GM12872 (cell line): ENCODE results near the gene PPP6R1.

Experiments
- CTCF ChIP-seq: IDR thresholded peaks from 3 replicates; pipeline ENCODE4 v1.5.1; 2011; ENCODE audit warnings: low read depth, mild to moderate bottlenecking, low read length, moderate library complexity; ENCODE audit not compliant: insufficient read depth

PPP6R1 gene

DNA sequence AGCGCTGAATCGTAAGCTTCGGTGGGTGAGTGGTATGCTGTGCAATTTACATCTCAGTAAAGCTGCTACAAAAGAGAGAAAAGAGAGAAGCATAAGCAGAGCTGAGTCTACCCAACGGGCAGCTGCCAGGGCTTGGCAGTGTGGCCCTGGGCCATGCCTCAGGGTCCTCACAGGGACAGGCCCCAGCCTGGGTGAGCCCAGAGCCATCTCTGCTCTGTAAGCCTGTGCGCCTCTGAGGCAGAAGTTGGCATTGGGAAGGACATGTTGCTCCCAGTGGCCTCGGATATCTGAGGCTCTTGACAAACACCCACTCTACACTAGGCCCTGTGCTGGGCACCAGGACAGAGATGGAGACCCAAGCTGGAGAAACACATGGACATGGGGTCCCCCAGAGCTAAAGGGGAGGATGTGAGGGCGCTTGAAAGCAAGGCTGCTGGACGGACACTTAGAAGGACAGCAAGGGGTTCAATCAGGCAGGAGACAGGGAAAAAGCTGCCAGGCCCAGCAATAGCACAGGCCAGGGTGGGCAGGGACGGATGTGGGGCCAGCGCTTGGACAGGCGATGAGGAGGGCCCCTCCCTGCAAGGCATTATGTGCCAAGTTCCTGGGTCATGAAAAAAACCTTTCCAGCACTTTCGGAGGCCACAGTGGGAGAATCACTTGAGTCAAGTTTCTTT lies 14.7 kb downstream of the PPP6R1 start:
- no peak for TF ChIP-seq CTCF

- no peak for TF ChIP-seq CTCF
Measured at GRCh38 chr19:55242517-55242916, 16.3 kb downstream of the PPP6R1 start.

- no peak for TF ChIP-seq CTCF
Measured at GRCh38 chr19:55241935-55242464, 16.8 kb downstream of the PPP6R1 start.

DNA sequence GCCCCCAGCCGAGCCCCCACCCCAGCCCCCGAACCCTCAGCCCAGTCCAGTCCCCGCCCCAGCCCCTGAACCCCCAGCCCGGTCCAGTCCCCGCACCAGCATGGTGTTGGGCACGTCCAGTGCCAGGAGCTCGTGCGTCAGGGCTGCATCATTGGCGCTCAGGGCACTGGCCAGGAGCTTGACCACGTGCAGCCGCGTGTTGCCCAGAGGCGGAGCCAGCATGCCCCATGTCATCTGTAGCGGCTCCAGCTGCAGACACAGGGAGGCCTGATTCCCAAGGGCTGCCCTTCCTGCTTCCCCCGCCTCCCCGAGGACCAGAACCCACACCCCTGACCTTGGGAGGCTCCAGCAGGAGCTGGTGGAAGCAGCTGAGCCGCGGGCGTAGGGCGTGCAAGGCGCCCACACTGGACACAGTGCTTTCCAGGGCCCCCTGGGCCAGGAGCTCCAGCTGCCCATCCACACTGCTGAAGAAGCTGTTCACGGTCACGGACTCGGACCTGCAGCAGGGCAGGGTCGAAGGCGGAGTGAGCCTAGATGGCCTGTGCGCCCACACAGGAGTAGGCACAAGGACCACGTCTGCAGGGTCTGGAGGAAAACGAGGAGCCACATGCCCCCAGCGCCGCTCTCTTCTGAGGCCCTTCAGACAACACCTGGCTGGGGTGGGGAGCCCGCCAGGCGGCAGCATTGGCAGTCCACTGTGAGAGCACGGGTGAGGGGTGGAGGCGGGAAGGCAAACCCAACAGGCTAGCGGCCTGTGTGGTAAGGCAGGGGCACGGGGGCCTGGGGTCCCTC lies 17.5 kb downstream of the PPP6R1 start:
- no peak for TF ChIP-seq CTCF

DNA sequence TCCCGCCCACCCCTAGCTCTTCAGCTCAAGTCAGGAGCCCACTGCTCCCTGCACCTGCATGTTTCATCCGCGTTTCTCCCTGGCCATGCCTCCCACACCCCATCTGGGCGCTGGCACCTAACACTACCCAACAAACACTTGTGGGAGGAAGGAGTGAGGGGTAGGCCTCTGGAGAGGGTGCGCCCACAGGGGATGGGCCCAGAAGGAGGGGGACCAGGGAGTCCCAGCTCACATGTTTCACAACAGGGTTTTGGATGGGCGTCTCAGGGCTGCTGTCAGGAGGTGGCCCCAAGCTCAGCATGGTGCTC lies 18.1 kb downstream of the PPP6R1 start:
- TF ChIP-seq CTCF: no peak

DNA sequence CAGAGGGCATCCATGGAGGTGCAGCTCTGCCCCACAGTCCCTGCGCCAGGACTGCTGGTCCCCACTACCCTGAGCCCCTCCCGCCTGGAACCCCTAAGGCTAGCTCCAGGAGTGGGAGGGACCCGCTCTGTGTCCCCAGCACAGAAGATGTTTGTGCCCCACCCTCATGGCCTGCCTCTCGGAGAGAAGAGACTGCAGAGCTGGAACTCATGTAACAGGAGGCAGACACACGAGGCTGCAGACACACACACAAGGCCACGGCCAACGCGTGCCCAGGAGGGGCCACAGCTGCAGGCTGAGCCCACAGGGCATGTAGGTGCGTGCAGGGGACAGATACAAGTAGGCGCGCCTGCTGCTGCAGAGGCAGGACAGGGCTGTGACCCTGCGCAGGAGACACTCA lies 19.8 kb downstream of the PPP6R1 start:
- no peak for TF ChIP-seq CTCF

- no peak for TF ChIP-seq CTCF
Measured at GRCh38 chr19:55238030-55238429, 20.8 kb downstream of the PPP6R1 start.
